GM18909 (cell line): ENCODE results near the gene NDUFA7.
"Not testable (repeated sequence)": the region's sequence is repeated elsewhere in the genome, so short reads cannot be mapped to it uniquely, and the experiment has no call there.

Experiments
- ATAC-seq: cut with Tn5 transposase; IDR thresholded peaks from one replicate; pipeline ENCODE4 v1.9.1; 2021; ENCODE audit warnings: mild to moderate bottlenecking; ENCODE audit not compliant: unreplicated experiment, poor library complexity

NDUFA7 gene

DNA sequence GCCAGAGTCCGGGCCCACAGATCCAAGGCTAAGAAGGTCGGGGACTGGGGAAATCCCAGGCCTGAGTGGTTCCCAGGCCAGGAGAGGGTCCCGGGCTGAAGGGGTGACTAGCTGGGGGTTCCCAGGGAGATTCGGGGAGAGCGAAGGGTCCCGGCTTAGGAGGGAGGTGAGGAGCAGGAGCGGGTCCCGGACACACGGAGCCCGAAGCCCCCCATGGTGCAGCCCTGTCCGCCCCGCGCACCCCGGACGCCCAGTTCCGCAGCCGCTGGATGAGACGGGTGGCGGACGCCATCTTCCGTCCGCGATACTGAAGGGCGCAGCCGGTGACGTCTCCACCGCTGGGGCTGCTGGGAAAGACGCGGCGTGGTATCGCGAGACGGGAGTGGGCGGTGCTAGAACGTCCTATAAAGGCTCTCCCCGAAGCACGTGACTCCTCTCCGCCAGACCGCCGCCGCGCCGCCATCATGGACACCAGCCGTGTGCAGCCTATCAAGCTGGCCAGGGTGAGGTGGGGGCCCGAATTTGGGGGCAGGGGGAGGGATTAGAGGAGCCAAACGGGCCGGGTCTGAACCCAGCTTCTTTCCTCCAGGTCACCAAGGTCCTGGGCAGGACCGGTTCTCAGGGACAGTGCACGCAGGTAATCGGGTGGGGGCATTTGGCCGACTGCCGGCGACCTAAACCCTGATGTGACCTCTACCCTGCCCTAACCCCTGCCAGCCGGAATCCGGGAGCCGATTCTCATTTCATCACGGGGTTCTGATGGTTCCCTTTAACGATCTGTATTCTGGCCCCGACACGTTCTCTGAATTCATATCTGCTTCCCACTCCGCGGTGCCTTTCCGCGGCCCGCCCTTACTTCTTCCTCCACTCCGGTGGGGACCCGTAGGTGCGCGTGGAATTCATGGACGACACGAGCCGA, at the start of gene NDUFA7, which contains the start of gene RPS28:
Gene NDUFA7, minus strand, starts transcription at position 309 of the 919 bp plus-strand sequence. Its CDS starts 17 bp downstream, at position 292.
Gene RPS28, plus strand, starts transcription at position 430 of the 919 bp plus-strand sequence. Its CDS starts 35 bp downstream, at position 465.
- ATAC-seq: peak; percentile 93

DNA sequence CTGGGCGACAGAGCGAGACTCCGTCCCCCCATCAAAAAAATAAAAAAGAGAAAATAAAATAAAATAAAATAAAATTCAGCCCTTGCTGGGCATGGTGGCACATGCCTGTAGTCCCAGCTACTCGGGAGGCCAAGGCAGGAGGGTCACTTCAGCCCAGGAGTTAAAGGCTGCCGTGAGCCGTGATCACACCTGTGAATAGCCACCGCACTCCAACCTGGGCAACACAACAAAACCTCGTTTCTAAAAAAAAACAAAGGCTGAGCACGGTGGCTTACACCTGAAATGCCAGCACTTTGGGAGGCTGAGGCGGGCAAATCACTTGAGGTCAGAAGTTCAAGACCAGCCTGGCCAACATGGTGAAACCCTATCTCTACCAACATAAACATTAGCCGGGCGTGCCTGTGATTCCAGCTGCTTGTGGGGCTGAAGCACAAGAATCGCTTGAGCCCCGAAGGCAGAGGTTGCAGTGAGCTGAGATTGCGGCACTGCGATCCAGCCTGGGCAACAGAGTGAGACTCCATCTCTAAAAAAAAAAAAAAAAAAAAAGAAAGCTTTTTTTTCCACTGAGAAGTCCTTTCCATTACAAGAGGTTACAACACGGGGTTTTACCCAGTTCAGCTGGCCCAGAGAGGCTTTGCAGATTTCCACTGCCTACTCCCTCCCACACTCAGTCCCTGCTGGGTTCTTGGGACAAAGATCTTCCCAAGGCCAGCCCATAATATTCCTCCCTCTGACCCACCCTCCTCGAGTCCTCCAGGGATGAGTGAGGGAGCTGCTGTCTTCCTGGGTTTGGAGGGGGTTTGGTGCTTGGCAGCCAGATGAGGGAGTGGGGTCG, 49.2 kb upstream of the NDUFA7 start:
- ATAC-seq: no peak

DNA sequence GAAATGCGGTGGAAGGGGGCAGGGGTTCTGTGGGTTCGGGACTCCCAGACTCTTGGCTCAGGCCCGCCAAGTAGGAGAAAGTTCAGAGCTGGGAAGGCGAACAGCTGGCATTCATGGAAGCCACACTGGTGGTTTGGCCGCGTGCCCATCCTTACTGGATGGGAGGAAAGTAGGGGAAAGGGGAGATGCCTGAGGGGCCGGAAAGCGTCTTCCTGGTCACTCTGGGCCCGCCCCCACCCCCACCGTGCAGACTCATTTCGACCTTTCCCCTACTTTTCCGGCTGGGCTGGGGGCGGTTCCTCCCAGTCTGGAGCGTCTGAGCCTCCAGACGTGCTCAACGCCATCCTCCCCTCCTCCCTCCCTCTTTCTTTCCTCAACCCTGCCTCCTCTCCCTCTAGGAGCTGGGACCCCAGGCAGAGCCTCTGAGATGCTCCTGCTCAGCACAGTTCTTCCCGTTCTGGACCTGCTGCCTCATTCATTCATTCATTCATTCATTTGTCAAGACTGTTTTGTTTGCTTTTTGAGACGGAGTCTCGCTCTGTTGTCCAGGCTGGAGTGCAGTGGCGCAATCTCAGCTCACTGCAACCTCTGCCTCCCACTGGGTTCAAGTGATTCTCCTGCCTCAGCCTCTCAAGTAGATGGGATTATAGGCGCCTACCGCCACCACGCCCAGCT, 46.3 kb upstream of the NDUFA7 start:
- ATAC-seq: no peak

DNA sequence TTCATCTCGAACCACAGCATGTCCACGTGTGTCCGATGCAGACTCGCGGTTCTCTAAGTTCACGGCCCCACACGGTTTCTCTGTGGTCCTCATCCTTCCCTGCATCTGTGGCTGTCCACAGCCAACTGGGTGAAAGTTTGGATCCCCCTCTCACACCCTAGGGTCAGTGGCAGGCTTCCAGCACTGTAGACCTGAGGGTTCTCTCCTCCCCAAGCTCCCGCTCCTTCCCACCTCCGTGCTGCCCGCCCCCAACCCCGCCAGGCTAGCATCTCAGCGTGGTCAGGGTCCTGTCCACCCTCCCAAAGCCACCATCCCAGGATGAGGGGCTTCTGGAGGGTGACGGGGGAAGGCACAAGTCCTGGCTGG, 45.8 kb upstream of the NDUFA7 start:
- ATAC-seq: no peak

DNA sequence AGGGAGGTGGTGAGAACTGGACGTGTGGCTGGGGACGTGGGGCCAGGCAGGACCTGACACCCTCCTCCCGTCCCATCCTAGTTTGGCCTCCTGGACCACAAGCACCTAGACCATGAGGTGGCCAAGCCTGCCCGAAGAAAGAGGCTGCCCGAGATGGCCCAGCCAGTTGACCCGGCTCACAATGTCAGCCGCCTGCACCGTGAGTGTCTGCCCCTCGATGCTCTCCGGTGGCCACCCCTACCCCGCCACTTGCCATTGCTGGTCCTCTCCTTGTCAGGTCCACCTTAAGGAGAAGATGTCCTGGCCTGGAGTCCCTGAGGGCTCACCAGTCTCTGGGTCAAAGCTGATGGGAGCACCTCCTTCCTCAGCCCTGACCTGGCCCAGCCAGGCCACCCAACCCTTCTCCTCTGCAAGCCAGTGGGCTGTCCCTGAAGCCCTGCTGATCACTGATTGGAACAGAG, 45.0 kb upstream of the NDUFA7 start:
- no peak for ATAC-seq

DNA sequence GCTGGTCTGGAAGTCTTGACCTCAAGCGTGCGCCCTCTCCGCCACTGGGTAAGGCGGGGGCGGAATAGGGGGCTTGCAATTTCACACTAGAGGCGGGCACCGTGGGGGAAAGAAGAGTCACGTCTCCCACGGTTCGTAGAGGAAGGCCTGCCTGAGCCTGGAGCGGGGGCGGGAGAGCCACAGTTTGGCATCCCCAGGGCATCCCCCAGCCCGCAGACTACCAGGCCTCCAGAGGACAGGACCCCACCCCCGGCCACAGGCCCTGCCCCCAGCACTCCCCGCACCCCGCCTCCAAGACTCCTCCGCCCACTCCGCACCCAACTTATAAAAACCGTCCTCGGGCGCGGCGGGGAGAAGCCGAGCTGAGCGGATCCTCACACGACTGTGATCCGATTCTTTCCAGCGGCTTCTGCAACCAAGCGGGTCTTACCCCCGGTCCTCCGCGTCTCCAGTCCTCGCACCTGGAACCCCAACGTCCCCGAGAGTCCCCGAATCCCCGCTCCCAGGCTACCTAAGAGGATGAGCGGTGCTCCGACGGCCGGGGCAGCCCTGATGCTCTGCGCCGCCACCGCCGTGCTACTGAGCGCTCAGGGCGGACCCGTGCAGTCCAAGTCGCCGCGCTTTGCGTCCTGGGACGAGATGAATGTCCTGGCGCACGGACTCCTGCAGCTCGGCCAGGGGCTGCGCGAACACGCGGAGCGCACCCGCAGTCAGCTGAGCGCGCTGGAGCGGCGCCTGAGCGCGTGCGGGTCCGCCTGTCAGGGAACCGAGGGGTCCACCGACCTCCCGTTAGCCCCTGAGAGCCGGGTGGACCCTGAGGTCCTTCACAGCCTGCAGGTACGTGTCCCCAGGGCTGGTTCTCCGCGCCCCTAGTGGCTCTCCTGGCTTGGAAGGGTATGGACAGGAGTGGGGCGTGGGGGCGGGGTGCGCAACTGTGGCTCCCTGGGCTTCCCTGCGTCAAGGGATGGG, 42.9 kb upstream of the NDUFA7 start, which contains the start of gene ANGPTL4:
Gene ANGPTL4, plus strand, starts transcription at position 353 of the 969 bp plus-strand sequence. Its CDS starts 167 bp downstream, at position 520.
- ATAC-seq: no peak

DNA sequence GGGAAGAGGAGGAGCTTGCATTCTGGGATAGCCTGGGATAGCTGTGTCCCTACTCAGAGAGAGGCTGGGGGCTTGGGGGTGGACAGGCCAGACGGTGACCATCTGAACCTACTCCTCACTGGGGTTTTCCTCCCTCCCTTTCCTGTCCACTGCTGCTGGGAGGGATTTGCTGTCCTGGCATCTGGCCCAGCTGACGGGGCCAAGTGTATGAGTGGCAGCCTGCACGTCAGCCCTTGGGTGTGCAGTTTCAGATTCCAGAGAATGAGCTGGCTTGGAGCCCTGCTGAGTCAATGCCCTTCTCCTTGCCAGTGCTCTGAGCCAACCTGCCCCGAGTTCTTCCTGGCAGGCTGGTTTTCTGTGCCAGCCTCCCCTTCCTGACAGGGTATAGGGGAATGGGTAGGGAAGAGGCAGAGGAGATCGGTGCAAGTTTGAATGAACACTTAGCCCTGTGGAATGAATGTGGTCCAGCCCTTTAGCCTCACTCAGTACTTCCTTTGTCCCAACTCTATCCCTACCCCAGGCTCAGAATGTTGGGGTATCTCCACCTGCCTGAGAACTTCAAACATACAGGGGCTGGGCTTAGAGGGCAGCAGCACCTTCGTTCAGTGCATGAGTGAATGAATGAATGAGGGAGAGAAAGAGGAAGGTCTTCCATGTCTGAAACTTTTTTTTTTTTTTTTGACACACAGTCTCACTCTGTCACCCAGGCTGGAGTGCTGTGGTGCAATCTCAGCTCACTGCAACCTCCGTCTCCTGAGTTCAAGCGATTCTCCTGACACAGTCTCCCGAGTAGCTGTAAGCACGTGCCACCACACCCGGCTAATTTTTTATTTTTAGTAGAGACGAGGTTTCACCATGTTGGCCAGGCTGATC, 41.0 kb upstream of the NDUFA7 start:
- no peak for ATAC-seq

DNA sequence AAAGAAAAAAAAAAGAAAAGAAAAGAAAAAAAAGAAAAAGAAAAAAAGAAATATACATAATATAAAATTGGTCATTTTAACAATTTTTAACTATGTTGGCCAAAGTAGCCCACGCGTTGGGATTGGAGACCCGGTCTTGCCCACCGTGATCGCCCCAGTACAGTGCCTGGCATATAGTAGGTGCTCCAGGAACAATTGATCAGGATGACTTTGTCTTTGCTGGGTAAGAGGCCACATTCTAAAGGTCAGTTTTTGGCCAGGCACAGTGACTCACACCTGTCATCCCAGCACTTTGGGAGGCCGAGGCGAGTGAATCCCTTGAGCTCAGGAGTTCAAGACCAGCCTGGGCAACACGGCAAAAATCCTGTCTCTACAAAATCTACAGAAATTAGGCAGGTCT, 39.0 kb upstream of the NDUFA7 start:
- no peak for ATAC-seq

DNA sequence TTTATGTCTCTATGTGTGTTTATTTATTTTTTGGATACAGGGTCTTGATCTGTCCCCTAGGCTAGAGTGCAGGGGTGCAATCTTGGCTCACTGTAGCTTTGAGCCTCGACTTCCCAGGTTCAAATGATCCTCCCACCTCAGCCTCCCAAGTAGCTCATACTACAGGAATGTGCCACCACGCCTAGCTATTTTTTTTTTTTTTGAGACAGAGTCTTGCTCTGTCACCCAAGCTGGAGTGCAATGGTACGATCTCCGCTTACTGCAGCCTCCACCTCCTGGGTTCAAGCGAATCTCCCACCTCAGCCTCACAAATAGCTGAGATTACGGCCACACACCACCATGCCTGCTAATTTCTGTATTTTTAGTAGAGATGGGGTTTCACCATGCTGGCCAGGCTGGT, 37.8 kb upstream of the NDUFA7 start:
- ATAC-seq: no peak

DNA sequence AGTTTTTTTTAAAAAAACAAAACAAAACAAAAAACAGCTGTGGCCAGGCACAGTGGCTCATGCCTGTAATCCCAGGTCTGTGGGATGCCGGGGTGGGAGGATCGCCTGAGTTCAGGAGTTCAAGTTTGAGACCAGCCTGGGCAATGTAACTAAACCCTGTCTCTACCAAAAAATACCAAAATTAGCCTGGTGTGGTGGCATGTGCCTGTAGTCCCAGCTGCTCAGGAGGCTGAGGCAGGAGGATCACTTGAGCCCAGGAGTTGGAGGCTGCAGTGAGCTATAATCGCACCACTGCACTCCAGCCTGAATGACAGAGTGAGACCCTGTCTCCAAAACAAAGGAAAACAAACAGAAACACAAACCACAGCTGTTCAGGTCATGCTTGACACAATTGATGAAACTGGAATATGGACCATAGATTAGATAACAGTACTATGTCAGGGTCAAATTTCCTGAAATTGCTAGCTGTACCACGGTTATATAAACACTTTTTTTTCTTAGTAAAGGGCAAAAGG, 35.9 kb upstream of the NDUFA7 start:
- no peak for ATAC-seq

DNA sequence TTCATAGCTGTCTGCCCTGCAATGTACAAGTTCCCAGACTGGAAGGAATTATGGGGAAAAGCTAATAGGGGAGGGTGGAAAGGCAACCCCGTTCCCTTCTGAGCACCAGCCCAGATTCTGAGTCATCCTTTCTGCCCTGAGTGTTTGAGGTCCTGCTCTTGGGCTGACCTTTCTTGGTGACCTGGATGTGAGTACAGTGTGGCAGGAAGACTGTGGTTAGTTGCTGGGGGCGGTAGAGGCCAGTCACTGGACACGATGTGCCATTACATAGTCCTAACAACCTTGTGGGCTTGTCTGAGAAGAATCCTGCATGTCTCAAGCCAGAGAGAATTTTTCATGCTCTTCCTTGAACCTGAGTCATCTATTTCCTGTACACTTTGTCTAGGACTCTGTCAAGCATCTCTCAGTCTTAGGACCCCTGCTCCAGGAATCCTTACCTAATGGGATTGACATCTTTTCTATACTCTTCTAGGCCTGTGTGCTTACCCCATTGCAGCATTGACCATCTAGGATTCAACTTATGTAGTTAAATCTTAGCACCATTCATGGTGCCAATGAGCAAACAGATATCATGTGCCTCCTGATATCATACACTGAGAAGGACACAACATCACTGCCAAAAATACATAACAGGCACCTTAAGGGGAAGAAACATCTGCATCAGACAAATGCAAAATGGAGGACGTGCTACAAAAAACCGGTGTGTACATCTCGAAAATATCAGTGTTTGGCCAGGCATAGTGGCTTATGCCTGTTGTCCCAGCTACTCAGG, 34.6 kb upstream of the NDUFA7 start:
- no peak for ATAC-seq

DNA sequence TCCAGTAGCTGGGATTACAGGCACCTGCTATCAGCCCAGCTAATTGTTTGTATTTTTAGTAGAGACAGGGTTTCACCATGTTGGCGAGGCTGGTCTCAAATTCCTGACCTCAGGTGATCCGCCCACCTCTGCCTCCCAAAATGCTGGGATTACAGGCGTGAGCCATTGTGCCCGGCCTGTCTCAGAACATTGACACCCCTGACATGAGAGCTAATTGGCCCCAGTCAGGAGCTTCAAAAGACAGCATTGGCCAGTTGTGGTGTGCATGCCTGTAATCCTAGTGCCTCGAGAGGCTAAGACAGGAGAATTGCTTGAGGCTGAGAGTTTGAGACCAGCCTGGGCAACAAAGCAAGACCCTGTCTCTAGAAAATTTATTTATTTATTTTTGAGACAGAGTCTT, 31.7 kb upstream of the NDUFA7 start:
- not testable (repeated sequence) for ATAC-seq

DNA sequence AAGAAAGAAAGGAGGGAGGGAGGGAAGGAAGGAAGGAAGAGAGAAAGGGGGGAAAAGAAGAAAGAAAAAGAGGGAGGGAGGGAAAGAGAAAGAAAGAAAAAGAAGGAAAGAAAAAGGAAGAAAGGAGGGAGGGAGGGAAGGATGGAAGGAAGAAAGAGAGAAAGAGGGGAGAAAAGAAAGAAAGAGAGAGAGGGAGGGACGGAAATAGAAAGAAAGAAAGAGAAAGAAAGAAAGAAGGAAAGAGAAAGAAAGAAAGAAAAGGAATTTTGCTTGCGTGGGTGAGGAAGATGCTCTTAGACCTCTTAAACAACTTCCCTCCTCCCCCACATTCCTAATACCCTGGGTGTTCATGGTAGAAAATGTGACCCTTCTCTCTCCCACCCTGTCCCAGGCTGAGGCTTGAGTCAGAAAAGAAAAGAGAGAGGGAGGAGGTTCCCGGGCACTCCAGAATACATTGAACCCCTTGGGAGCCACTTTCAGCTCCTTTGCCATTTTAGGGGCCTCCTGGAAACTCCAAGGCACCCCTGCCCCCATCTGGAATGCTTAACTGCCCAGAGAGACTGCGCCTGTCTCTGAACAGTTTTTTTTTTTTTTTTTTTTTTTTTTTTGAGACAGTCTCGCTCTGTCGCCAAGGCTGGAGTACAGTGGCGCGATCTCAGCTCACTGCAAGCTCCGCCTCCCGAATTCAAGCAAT, 31.1 kb upstream of the NDUFA7 start:
- no peak for ATAC-seq

DNA sequence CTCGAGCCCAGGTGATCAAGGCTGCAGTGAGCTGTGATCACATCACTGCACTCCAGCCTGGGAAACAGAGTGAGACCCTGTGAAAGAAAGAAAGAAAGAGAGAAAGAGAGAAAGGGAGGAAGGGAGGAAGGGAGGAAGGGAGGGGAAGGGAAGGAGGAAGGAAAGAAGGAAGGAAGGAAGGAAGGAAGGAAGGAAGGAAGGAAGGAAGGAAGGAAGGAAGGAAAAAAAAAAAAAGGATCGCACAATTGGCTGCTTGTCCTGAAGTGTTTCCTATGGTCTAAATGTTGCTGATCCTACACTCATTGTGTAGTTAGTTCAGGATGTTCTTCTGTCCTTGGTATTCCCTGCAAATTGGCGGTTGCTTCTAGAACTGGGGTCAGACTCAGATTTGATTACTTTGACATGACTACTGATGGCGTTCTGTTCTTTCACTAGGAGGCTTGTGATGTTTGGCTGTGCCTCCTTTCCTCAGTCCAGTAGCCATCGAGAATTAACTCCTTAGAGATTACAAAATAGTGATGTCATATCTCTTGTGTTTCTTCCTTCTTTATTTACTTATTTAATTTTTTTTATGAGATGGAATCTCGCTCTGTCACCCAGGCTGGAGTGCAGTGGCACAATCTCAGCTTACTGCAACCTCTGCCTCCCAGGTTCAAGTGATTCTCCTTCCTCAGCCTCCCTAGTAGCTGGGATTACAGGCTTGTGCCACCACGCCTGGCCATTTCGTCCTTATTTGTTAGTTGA, 28.6 kb upstream of the NDUFA7 start:
- not testable (repeated sequence) for ATAC-seq

DNA sequence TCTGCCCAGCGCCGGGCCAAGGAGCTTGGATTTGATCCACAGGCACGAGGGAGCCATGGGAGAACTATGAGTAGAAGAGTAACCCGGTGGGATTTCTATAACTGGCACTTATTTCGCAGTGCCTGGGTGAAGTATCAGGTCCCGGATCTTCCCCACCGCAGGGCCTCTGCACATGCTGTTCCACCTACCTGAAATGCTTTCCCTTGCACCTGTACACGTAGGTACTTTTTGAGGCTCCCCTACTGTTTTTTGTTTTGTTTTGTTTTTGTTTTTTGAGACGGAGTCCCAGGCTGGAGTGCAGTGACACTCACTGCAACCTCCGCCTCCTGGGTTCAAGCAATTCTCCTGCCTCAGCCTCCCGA, 22.3 kb upstream of the NDUFA7 start:
- ATAC-seq: no peak
